ENCODE results near the gene DNAAF2. TPM values are rescaled to one million over a fixed set of nuclear protein-coding genes. Genes with fewer than 3 reads are reported as not detected.

DNAAF2 gene
- total and polyA plus RNA-seq, 2 donors (not counting 1 experiment from before 2014, with no cell fraction given) = 8.5 to 26.9 TPM

DNA sequence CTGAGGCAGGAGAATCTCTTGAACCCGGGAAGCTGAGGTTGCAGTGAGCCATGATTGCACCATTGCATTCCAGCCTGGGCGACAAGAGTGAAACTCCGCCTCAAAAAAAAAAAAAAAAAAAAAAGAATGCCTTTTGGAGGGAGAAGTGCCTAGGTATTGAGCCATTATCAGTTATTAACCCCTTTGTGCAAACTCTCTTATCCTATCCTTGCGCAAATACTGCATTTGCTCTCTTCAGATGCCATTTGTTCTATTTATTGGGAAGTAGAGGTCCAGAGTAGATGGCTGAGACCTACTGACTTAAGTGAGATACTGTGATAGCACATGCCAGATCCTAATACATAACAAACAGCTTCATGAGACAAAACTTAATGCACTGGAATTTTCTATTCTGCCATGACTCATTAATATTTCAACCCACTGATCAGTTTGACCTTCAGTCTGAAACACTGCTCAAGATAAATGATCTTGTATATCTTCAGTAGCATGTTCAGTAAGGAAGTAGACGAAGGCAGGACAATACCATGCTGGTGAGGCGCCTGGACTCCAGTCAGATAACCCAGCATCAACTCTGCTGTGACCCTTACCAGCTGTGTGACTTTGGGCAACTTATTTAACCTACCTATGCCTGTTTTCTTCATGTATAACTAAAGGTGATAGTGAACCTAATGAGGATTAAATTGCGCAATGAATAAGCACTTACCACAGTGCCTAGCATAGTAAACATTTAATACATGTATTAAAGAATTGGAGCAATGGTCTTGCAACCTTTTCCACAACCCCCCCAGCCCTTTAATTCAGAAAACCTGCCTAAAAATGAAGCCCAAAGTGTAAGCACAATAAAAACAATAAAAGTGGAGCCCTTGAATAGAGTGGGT is 5.7 kb upstream of the DNAAF2 start:
- DNase-seq = no peak
- ChIA-PET POLR2A (interaction anchor here (0.7 to 1.1 kb wide), 2 partner anchors 20 to 127 kb away, joined by 4 to 5 read pairs; partner anchors contain the start of genes KLHDC2, MGAT2 and RPL36AL), CTCF (interaction anchor here (1.1 kb wide), 1 partner anchor 47 kb away, joined by 3 read pairs; the partner anchor contains the start of gene POLE2)
- H3K4me2 ChIP-seq (replicated peaks; ENCODE audit: low read depth, low read length, poor library complexity, severe bottlenecking) = peak overlapping the region; percentile 10
- H3K9me3 ChIP-seq (ENCODE audit: control extremely low read depth in 1 of 3, control insufficient read depth in 2 of 3, insufficient read depth in 1 of 3, low read length in 2 of 3) = no peaks in the 10 kb centered on the region
- TF ChIP-seq, protein P1, sequence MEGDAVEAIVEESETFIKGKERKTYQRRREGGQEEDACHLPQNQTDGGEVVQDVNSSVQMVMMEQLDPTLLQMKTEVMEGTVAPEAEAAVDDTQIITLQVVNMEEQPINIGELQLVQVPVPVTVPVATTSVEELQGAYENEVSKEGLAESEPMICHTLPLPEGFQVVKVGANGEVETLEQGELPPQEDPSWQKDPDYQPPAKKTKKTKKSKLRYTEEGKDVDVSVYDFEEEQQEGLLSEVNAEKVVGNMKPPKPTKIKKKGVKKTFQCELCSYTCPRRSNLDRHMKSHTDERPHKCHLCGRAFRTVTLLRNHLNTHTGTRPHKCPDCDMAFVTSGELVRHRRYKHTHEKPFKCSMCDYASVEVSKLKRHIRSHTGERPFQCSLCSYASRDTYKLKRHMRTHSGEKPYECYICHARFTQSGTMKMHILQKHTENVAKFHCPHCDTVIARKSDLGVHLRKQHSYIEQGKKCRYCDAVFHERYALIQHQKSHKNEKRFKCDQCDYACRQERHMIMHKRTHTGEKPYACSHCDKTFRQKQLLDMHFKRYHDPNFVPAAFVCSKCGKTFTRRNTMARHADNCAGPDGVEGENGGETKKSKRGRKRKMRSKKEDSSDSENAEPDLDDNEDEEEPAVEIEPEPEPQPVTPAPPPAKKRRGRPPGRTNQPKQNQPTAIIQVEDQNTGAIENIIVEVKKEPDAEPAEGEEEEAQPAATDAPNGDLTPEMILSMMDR (IDR thresholded peaks at IDR 0.05) = no peak
- no peak for TF ChIP-seq EZH2 (IDR thresholded peaks at IDR 0.05; ENCODE audit: borderline replicate concordance, insufficient read depth, low read depth, low read length, poor library complexity, severe bottlenecking)
- no peak overlapping the region for H3K4me3 ChIP-seq (ENCODE audit: control extremely low read depth in 1 of 5, extremely low read depth in 1 of 5, insufficient read depth in 1 of 5, low read depth in 2 of 5, low read length in 4 of 5)
- H3K4me1 ChIP-seq (ENCODE audit: control insufficient read depth in 2 of 2, insufficient read depth in 2 of 2, low read length in 2 of 2) = peaks cover 17 to 25% of the 10 kb centered on the region in 2 donors
- Mint-ChIP-seq H3K9me3 (ENCODE audit: insufficient read depth) (no peaks in the 10 kb centered on the region), H3K4me1 (peaks cover 50% of the 10 kb centered on the region), H3K4me3 (no peak overlapping the region), H3K27ac (peak overlapping the region; percentile 56), H3K27me3 (no peaks in the 10 kb centered on the region)
- no peak overlapping the region for H2AFZ ChIP-seq (ENCODE audit: insufficient read depth, low read depth, low read length, poor library complexity, severe bottlenecking)
- H3K27me3 ChIP-seq (replicated peaks in 1 of 4; ENCODE audit: control extremely low read depth in 1 of 4, control insufficient read depth in 3 of 4, insufficient read depth in 4 of 4, low read length in 3 of 4) = no peaks in the 10 kb centered on the region
- 100% methylated on average over 2 of the region's 7 CpGs for WGBS (ENCODE audit: insufficient coverage)
- no peak overlapping the region for H3K9ac ChIP-seq (ENCODE audit: low read length)
- H3K27ac ChIP-seq (ENCODE audit: low read length in 2 of 2) = peak overlapping the region in 1 of 2 donors; percentile 46
- peaks cover 20% of the 10 kb centered on the region for H4K20me1 ChIP-seq (ENCODE audit: control insufficient read depth, insufficient read depth, low read length, poor library complexity, severe bottlenecking)
- peaks cover 0 to 24% of the 10 kb centered on the region in 2 experiments for H3K36me3 ChIP-seq (replicated peaks in 1 of 2; ENCODE audit: control extremely low read depth in 1 of 2, control insufficient read depth in 1 of 2, extremely low read depth in 1 of 2, insufficient read depth in 2 of 2, low read length in 1 of 2)
- no peak for ATAC-seq (ENCODE audit: low read depth)
- peaks cover 88% of the 10 kb centered on the region for H3K79me2 ChIP-seq (ENCODE audit: control insufficient read depth, insufficient read depth, low read length)
- intact Hi-C loops (cut with micrococcal nuclease) = no loop called here

All from B cell (primary cell).